ENCODE results near the gene ATP10A.

Gene ATP10A

GRCh38 chr15:25824618-25825017 lies 38.5 kb downstream of the ATP10A start:
- DNase-seq, result no peak

GRCh38 chr15:25812845-25813244 lies 50.3 kb downstream of the ATP10A start:
- DNase-seq, result no peak

- no peak for DNase-seq
These were observed 51.1 kb downstream of the ATP10A start for GRCh38 chr15:25812073-25812472.

GRCh38 chr15:25811481-25811906 lies 51.6 kb downstream of the ATP10A start:
- no peak for DNase-seq

- DNase-seq, result no peak
These were observed 52.5 kb downstream of the ATP10A start for GRCh38 chr15:25810631-25811091.

GRCh38 chr15:25810154-25810553 lies 53.0 kb downstream of the ATP10A start:
- DNase-seq, result no peak

- no peak for DNase-seq
These were observed 56.1 kb downstream of the ATP10A start for GRCh38 chr15:25807063-25807462.

GRCh38 chr15:25805031-25805430 lies 58.1 kb downstream of the ATP10A start:
- no peak for DNase-seq

GRCh38 chr15:25804451-25804850 lies 58.7 kb downstream of the ATP10A start:
- DNase-seq, result no peak

- no peak for DNase-seq
These were observed 59.6 kb downstream of the ATP10A start for GRCh38 chr15:25803541-25803940.

- DNase-seq, result no peak
These were observed 60.1 kb downstream of the ATP10A start for GRCh38 chr15:25803036-25803435.

- DNase-seq, result no peak
These were observed 60.8 kb downstream of the ATP10A start for GRCh38 chr15:25802285-25802830.

- no peak for DNase-seq
These were observed 61.4 kb downstream of the ATP10A start for GRCh38 chr15:25801586-25802284.

- DNase-seq, result no peak
These were observed 62.2 kb downstream of the ATP10A start for GRCh38 chr15:25800761-25801515.

GRCh38 chr15:25799906-25800700 lies 63.0 kb downstream of the ATP10A start:
- no peak for DNase-seq

GRCh38 chr15:25797936-25798901 lies 64.9 kb downstream of the ATP10A start:
- no peak for DNase-seq

GRCh38 chr15:25797511-25797935 lies 65.6 kb downstream of the ATP10A start:
- no peak for DNase-seq

- DNase-seq, result no peak
These were observed 66.1 kb downstream of the ATP10A start for GRCh38 chr15:25797035-25797434.

GRCh38 chr15:25796395-25796794 lies 66.7 kb downstream of the ATP10A start:
- DNase-seq, result no peak

- no peak for DNase-seq
These were observed 67.4 kb downstream of the ATP10A start for GRCh38 chr15:25795712-25796111.

- no peak for DNase-seq
These were observed 68.1 kb downstream of the ATP10A start for GRCh38 chr15:25795061-25795460.

Measured in suppressor macrophage treated with lipopolysaccharide for 4 hours (primary cell).